Karpas-422 (cell line): ENCODE data around the gene MAGI2. TPM values are rescaled to one million over a fixed set of nuclear protein-coding genes. Genes with fewer than 3 reads are reported as not detected.
A peak's percentile ranks its signal among the peaks of the same experiment; 100 is the strongest.

ENCODE experiments used
- DNase-seq: peaks from one replicate; pipeline ENCODE4 v3.0.0-alpha.2; 2015
- H2AFZ ChIP-seq: fragments of 200-600 bp; sonication (generic); 2 replicates; pipeline ENCODE4 v1.6.1; 2014; ENCODE audit warnings: antibody characterized with exemption, low read length, mixed read lengths
- H3K27ac ChIP-seq: fragments of 200-600 bp; sonication (generic); 2 replicates; pipeline ENCODE4 v1.5.1; 2014; ENCODE audit warnings: mild to moderate bottlenecking, low read length, moderate library complexity
- H3K27me3 ChIP-seq: fragments of 200-600 bp; sonication (generic); 2 replicates; pipeline ENCODE4 v1.6.1; 2014; ENCODE audit warnings: low read length, mixed read lengths
- H3K36me3 ChIP-seq: fragments of 200-600 bp; sonication (generic); 2 replicates; pipeline ENCODE4 v1.6.1; 2014; ENCODE audit warnings: low read length, mixed read lengths; ENCODE audit not compliant: insufficient read depth
- H3K4me1 ChIP-seq: fragments of 200-600 bp; sonication (generic); 2 replicates; pipeline ENCODE4 v1.6.1; 2014; ENCODE audit warnings: mild to moderate bottlenecking, low read length, mixed read lengths
- H3K4me2 ChIP-seq: fragments of 200-600 bp; sonication (generic); 2 replicates; pipeline ENCODE4 v1.6.1; 2014; ENCODE audit warnings: low read length, low read depth, mild to moderate bottlenecking; ENCODE audit not compliant: poor library complexity, severe bottlenecking
- H3K4me3 ChIP-seq: fragments of 200-600 bp; sonication (generic); 2 replicates; pipeline ENCODE4 v1.5.1; 2014; ENCODE audit warnings: mild to moderate bottlenecking, antibody characterized with exemption, low read length, mixed read lengths
- H3K79me2 ChIP-seq: fragments of 200-600 bp; sonication (generic); 2 replicates; pipeline ENCODE4 v1.6.1; 2014; ENCODE audit warnings: mild to moderate bottlenecking, low read length, mixed read lengths
- H3K9ac ChIP-seq: fragments of 200-600 bp; sonication (generic); 2 replicates; pipeline ENCODE4 v1.6.0; 2014; ENCODE audit warnings: low read length
- H3K9me2 ChIP-seq: fragments of 200-600 bp; sonication (generic), shearing (Covaris generic); replicated peaks from 2 replicates; pipeline ENCODE4 v1.6.0; 2014; ENCODE audit warnings: mild to moderate bottlenecking, low read length, moderate library complexity; ENCODE audit not compliant: insufficient read depth
- H3K9me3 ChIP-seq: fragments of 300-700, 200-600 bp; sonication (generic); 2 replicates; pipeline ENCODE4 v1.6.1; 2014; ENCODE audit warnings: low read length, mixed read lengths
- H4K20me1 ChIP-seq: fragments of 200-600 bp; sonication (generic); 2 replicates; pipeline ENCODE4 v1.6.1; 2014; ENCODE audit warnings: mild to moderate bottlenecking, antibody characterized with exemption, low read length, low read depth; ENCODE audit not compliant: insufficient read depth
- total RNA-seq: library from RNA; depleted of rRNA; stranded (reverse); fragments of >200 nt; shearing (Covaris generic); gene quantifications from 2 replicates; pipeline ENCODE4 v1.2.3, GENCODE V29; 2014; ENCODE audit warnings: low replicate concordance

Gene MAGI2
- total RNA-seq, 1 experiment from 2014 or later, result 0.93 TPM

- Histone ChIP-seq H3K27ac (no peak overlapping the region), H3K79me2 (no peaks in the 10 kb centered on the region), H3K27me3 (no peaks in the 10 kb centered on the region), H3K4me3 (no peak overlapping the region), H3K4me1 (peaks cover 3% of the 10 kb centered on the region), H3K4me2 (no peak overlapping the region), H3K9me2 (no peaks in the 10 kb centered on the region), H3K9ac (no peak overlapping the region), H3K9me3 (no peaks in the 10 kb centered on the region), H3K36me3 (no peaks in the 10 kb centered on the region), H4K20me1 (no peaks in the 10 kb centered on the region), H2AFZ (no peak overlapping the region)
- DNase-seq, result peak; percentile 67
Observed at GRCh38 chr7:78264105-78264504, 1189.4 kb downstream of the MAGI2 start.

GRCh38 chr7:78261739-78262138 is 1191.7 kb downstream of the MAGI2 start:
- no peaks in the 10 kb centered on the region for H3K79me2 ChIP-seq
- no peak overlapping the region for H3K9ac ChIP-seq
- no peak overlapping the region for H3K4me2 ChIP-seq
- no peaks in the 10 kb centered on the region for H3K9me3 ChIP-seq
- no peaks in the 10 kb centered on the region for H4K20me1 ChIP-seq
- H3K36me3 ChIP-seq, result no peaks in the 10 kb centered on the region
- DNase-seq, result no peak
- no peak overlapping the region for H3K27ac ChIP-seq
- no peak overlapping the region for H2AFZ ChIP-seq
- H3K27me3 ChIP-seq, result no peaks in the 10 kb centered on the region
- H3K4me1 ChIP-seq, result peaks cover 3% of the 10 kb centered on the region
- H3K9me2 ChIP-seq, result no peaks in the 10 kb centered on the region
- H3K4me3 ChIP-seq, result no peak overlapping the region

GRCh38 chr7:78261302-78261701 is 1192.2 kb downstream of the MAGI2 start:
- Histone ChIP-seq H3K9ac (no peak overlapping the region), H4K20me1 (no peaks in the 10 kb centered on the region), H3K4me2 (no peak overlapping the region), H3K36me3 (no peaks in the 10 kb centered on the region), H3K27ac (no peak overlapping the region), H3K9me3 (no peaks in the 10 kb centered on the region), H3K79me2 (no peaks in the 10 kb centered on the region), H3K4me1 (peaks cover 3% of the 10 kb centered on the region), H2AFZ (no peak overlapping the region), H3K4me3 (no peak overlapping the region), H3K9me2 (no peaks in the 10 kb centered on the region), H3K27me3 (no peaks in the 10 kb centered on the region)
- no peak for DNase-seq

GRCh38 chr7:78260826-78261225 is 1192.6 kb downstream of the MAGI2 start:
- Histone ChIP-seq H3K79me2 (no peaks in the 10 kb centered on the region), H3K9me3 (no peaks in the 10 kb centered on the region), H2AFZ (no peak overlapping the region), H3K4me1 (peaks cover 3% of the 10 kb centered on the region), H3K4me3 (no peak overlapping the region), H3K27ac (no peak overlapping the region), H4K20me1 (no peaks in the 10 kb centered on the region), H3K36me3 (no peaks in the 10 kb centered on the region), H3K9ac (no peak overlapping the region), H3K4me2 (no peak overlapping the region), H3K9me2 (no peaks in the 10 kb centered on the region), H3K27me3 (no peaks in the 10 kb centered on the region)
- DNase-seq, result no peak

GRCh38 chr7:78254726-78255055 is 1198.8 kb downstream of the MAGI2 start:
- no peak overlapping the region for H3K4me3 ChIP-seq

GRCh38 chr7:78253850-78254725 is 1199.4 kb downstream of the MAGI2 start:
- no peaks in the 10 kb centered on the region for H3K27me3 ChIP-seq
- H3K9me3 ChIP-seq, result no peaks in the 10 kb centered on the region
- H3K4me2 ChIP-seq, result no peak overlapping the region
- no peak overlapping the region for H2AFZ ChIP-seq
- no peaks in the 10 kb centered on the region for H4K20me1 ChIP-seq
- H3K79me2 ChIP-seq, result no peaks in the 10 kb centered on the region
- H3K36me3 ChIP-seq, result no peaks in the 10 kb centered on the region
- H3K4me3 ChIP-seq, result no peak overlapping the region
- no peak overlapping the region for H3K27ac ChIP-seq
- H3K4me1 ChIP-seq, result no peaks in the 10 kb centered on the region
- no peaks in the 10 kb centered on the region for H3K9me2 ChIP-seq
- H3K9ac ChIP-seq, result no peak overlapping the region
- DNase-seq, result no peak

More at GRCh38 chr7:78254726-78255055, 1198.8 kb downstream of the MAGI2 start:
- H3K27ac ChIP-seq, result no peak overlapping the region
- no peaks in the 10 kb centered on the region for H3K27me3 ChIP-seq
- no peaks in the 10 kb centered on the region for H3K9me3 ChIP-seq
- H3K79me2 ChIP-seq, result no peaks in the 10 kb centered on the region
- H2AFZ ChIP-seq, result no peak overlapping the region
- no peak overlapping the region for H3K9ac ChIP-seq
- H3K9me2 ChIP-seq, result no peaks in the 10 kb centered on the region
- H3K36me3 ChIP-seq, result no peaks in the 10 kb centered on the region
- no peaks in the 10 kb centered on the region for H3K4me1 ChIP-seq
- no peaks in the 10 kb centered on the region for H4K20me1 ChIP-seq
- H3K4me2 ChIP-seq, result no peak overlapping the region
- no peak for DNase-seq

GRCh38 chr7:78248867-78249266 is 1204.6 kb downstream of the MAGI2 start:
- Histone ChIP-seq H3K4me3 (no peak overlapping the region), H4K20me1 (no peaks in the 10 kb centered on the region), H3K36me3 (no peaks in the 10 kb centered on the region), H3K27me3 (no peaks in the 10 kb centered on the region), H3K4me2 (no peak overlapping the region), H3K9me3 (no peaks in the 10 kb centered on the region), H2AFZ (no peak overlapping the region), H3K9ac (no peak overlapping the region), H3K27ac (no peak overlapping the region), H3K4me1 (no peaks in the 10 kb centered on the region), H3K79me2 (no peaks in the 10 kb centered on the region), H3K9me2 (no peaks in the 10 kb centered on the region)
- DNase-seq, result no peak

- Histone ChIP-seq H3K4me1 (no peaks in the 10 kb centered on the region), H2AFZ (no peak overlapping the region), H3K9ac (no peak overlapping the region), H3K4me2 (no peak overlapping the region), H3K27ac (no peak overlapping the region), H4K20me1 (no peaks in the 10 kb centered on the region), H3K36me3 (no peaks in the 10 kb centered on the region), H3K9me2 (no peaks in the 10 kb centered on the region), H3K79me2 (no peaks in the 10 kb centered on the region), H3K9me3 (no peaks in the 10 kb centered on the region), H3K27me3 (no peaks in the 10 kb centered on the region), H3K4me3 (no peak overlapping the region)
- DNase-seq, result no peak
Observed at GRCh38 chr7:78247910-78248689, 1205.4 kb downstream of the MAGI2 start.
